ENCODE results near the gene ATL3. TPM values are rescaled to one million over a fixed set of nuclear protein-coding genes. Genes with fewer than 3 reads are reported as not detected.
"Not testable (repeated sequence)": the region's sequence is repeated elsewhere in the genome, so short reads cannot be mapped to it uniquely, and the experiment has no call there.

ATL3 gene
- total RNA-seq, 2 donors from 2014 or later = 42.6 to 47.0 TPM

GRCh38 chr11:63589000-63589399 is 82.2 kb downstream of the ATL3 start:
- Mint-ChIP-seq H3K4me1 (ENCODE audit: low read depth) (no peaks in the 10 kb centered on the region), H3K36me3 (ENCODE audit: insufficient read depth in 2 of 2) (no peaks in the 10 kb centered on the region), H3K9me3 (no peaks in the 10 kb centered on the region), H3K27ac (no peak overlapping the region), H3K27me3 (ENCODE audit: low read depth) (no peaks in the 10 kb centered on the region), H3K4me3 (no peak overlapping the region)
- DNase-seq (no peak), ATAC-seq (replicated peaks in 1 of 2) (no peak)

DNA sequence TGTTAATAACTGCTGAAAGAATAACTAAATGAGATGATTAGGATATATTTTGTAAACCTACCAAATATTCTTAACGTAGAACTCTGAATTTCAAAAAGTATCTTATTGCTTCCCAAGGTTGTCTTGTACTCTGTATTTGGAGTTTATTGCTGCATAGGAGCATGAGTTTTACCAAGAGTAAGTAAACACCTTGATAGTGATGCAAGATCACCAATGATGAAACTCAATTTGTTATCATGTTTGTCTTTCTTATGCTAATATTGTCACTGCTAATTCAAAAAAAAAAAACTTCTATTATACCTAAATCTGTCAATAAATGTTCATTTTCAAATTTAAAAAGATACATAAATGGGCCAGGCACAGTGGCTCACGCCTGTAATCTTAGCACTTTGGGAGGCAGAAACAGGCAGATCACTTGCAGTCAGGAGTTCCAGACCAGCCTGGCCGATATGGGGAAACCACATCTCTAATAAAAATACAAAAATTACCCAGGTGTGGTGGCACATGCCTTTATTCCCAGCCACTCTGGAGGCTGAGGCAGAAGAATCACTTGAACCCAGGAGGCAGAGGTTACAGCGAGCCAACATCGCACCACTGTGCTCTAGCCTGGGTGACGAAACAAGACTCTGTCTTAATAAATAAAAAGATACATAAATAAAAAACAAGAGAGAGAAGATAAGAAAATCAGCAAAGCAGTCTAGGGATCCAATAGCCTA is 84.6 kb downstream of the ATL3 start:
- H3K9me3 Mint-ChIP-seq = peaks cover 4 to 7% of the 10 kb centered on the region in 2 donors
- no peak for ATAC-seq (replicated peaks in 1 of 2)
- H3K4me3 Mint-ChIP-seq = no peak overlapping the region
- no peak for DNase-seq
- H3K36me3 Mint-ChIP-seq (ENCODE audit: insufficient read depth in 2 of 2) = peaks cover 6 to 8% of the 10 kb centered on the region in 2 donors
- no peaks in the 10 kb centered on the region for H3K27me3 Mint-ChIP-seq (ENCODE audit: low read depth)
- H3K27ac Mint-ChIP-seq = no peak overlapping the region
- peaks cover 13% of the 10 kb centered on the region for H3K4me1 Mint-ChIP-seq (ENCODE audit: low read depth)

GRCh38 chr11:63583357-63583677 is 87.9 kb downstream of the ATL3 start:
- no peak for ATAC-seq (replicated peaks in 1 of 2)
- H3K9me3 Mint-ChIP-seq = peaks cover 8 to 10% of the 10 kb centered on the region in 2 donors
- peaks cover 14% of the 10 kb centered on the region for H3K4me1 Mint-ChIP-seq (ENCODE audit: low read depth)
- H3K27me3 Mint-ChIP-seq (ENCODE audit: low read depth) = no peaks in the 10 kb centered on the region
- H3K4me3 Mint-ChIP-seq = no peak overlapping the region
- peak overlapping the region; percentile 40 for H3K27ac Mint-ChIP-seq
- no peak for DNase-seq
- peaks cover 16 to 18% of the 10 kb centered on the region in 2 donors for H3K36me3 Mint-ChIP-seq (ENCODE audit: insufficient read depth in 2 of 2)

DNA sequence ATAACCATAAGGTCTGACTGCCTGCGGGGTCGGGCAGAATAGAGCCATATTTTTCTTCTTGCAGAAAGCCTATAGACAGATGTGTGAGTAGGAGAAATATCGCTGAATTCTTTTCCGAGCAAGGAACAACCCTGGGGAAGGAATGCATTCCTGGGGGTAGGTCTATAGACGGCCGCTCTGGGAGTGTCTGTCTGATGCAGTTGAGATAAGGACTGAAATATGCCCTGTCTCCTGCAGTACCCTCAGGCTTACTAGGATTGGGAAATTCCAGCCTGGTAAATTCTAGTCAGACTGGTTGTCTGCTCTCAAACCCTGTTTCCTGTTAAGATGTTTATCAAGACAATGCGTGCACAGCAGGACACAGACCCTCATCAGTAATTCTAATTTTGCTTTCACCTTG is 90.0 kb downstream of the ATL3 start:
- Mint-ChIP-seq H3K27ac (peak overlapping the region; percentile 16), H3K36me3 (ENCODE audit: insufficient read depth in 2 of 2) (peaks cover 19 to 20% of the 10 kb centered on the region in 2 donors), H3K4me1 (ENCODE audit: low read depth) (peaks cover 14% of the 10 kb centered on the region), H3K9me3 (peaks cover 8 to 12% of the 10 kb centered on the region in 2 donors)
- H3K4me3 Mint-ChIP-seq; H3K27me3 Mint-ChIP-seq (ENCODE audit: low read depth); ATAC-seq (replicated peaks in 1 of 2); DNase-seq: not testable (repeated sequence)

GRCh38 chr11:63578882-63579281 is 92.3 kb downstream of the ATL3 start:
- not testable (repeated sequence) for H3K27ac Mint-ChIP-seq; H3K27me3 Mint-ChIP-seq (ENCODE audit: low read depth); ATAC-seq (replicated peaks in 1 of 2); H3K4me3 Mint-ChIP-seq; DNase-seq
- H3K9me3 Mint-ChIP-seq = peaks cover 8 to 12% of the 10 kb centered on the region in 2 donors
- H3K36me3 Mint-ChIP-seq (ENCODE audit: insufficient read depth in 2 of 2) = peaks cover 19 to 22% of the 10 kb centered on the region in 2 donors
- peaks cover 28% of the 10 kb centered on the region for H3K4me1 Mint-ChIP-seq (ENCODE audit: low read depth)

GRCh38 chr11:63574856-63575602 is 96.1 kb downstream of the ATL3 start:
- Mint-ChIP-seq H3K27ac (peak overlapping the region; percentile 79), H3K4me3 (peak overlapping the region; percentile 81 to 83), H3K27me3 (ENCODE audit: low read depth) (no peaks in the 10 kb centered on the region), H3K4me1 (ENCODE audit: low read depth) (peaks cover 20% of the 10 kb centered on the region), H3K9me3 (peaks cover 0 to 8% of the 10 kb centered on the region in 2 donors), H3K36me3 (ENCODE audit: insufficient read depth in 2 of 2) (peaks cover 6 to 10% of the 10 kb centered on the region in 2 donors)
- no peak for DNase-seq
- no peak for ATAC-seq (replicated peaks in 1 of 2)

Other genes starting within 250 kb of the ATL3 start
- 1 to 10 TPM; 1.7 to 2.8 TPM for gene PLAAT5, start 180.2 kb downstream of the ATL3 start, total RNA-seq
- gene LGALS12, start 165.3 kb downstream of the ATL3 start, total RNA-seq = under 1 TPM; 0.37 to 0.38 TPM
- gene PLAAT4, start 134.6 kb downstream of the ATL3 start, total RNA-seq = 100 to 1,000 TPM in 1 of 2 donors, 10 to 100 TPM in 1; 60.6 to 101 TPM
- under 1 TPM in 1 of 2 donors, not detected in 1; 0.35 TPM for gene PLAAT2, start 108.0 kb downstream of the ATL3 start, total RNA-seq
- 10 to 100 TPM in 1 of 2 donors, 1 to 10 TPM in 1; 6.3 to 11.5 TPM for gene PLAAT3, start 56.9 kb downstream of the ATL3 start, total RNA-seq
- gene RTN3, start 10.1 kb upstream of the ATL3 start, total RNA-seq = 10 to 100 TPM; 89.9 to 91.3 TPM
- gene ZFTA, start 97.4 kb upstream of the ATL3 start, total RNA-seq = 1 to 10 TPM; 4.0 to 6.9 TPM
- 10 to 100 TPM; 21.9 to 26.7 TPM for gene SPINDOC, start 142.1 kb upstream of the ATL3 start, total RNA-seq
- 10 to 100 TPM; 29.0 to 30.0 TPM for gene MARK2, start 167.7 kb upstream of the ATL3 start, total RNA-seq
- gene RCOR2, start 245.8 kb upstream of the ATL3 start, total RNA-seq = under 1 TPM; 0.39 to 0.96 TPM